ENCODE measurements around the gene EIF3B. TPM values are rescaled to one million over a fixed set of nuclear protein-coding genes. Genes with fewer than 3 reads are reported as not detected.

The EIF3B gene
- polyA plus RNA-seq, 3 donors from 2014 or later: 79.2 to 114 (median 112) TPM

DNA sequence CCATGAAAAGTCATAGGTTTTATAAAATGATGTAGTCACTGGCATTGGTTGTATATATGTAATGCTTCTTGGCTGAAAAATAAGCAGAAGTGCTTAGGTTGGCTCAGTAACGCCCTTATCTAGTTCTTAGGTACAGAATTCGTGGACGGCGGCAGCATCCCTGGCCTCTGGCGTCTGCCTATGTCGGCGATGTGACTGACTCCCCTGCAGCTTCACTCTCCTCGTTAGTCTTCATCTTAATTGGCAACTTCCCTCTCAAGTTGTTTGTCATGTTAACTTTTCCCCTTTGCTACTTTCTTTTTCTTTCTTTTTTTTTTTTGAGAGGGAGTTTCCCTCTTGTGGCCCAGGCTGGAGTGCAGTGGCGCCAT lies 67.3 kb downstream of the EIF3B start:
- DNase-seq: no peak
- Mint-ChIP-seq H3K27me3 (ENCODE audit: low read depth in 3 of 3) (peaks cover 6 to 14% (median 7%) of the 10 kb centered on the region in 3 donors), H3K4me1 (peaks cover 83 to 86% of the 10 kb centered on the region in 2 donors), H3K27ac (peak overlapping the region in 5 of 6 donors; percentile 50 to 92 (median 83)), H3K9me3 (no peaks in the 10 kb centered on the region), H3K4me3 (peak overlapping the region in 3 of 5 donors; percentile 25 to 40 (median 31)), H3K36me3 (peaks cover 0 to 5% (median 5%) of the 10 kb centered on the region in 3 donors)

DNA sequence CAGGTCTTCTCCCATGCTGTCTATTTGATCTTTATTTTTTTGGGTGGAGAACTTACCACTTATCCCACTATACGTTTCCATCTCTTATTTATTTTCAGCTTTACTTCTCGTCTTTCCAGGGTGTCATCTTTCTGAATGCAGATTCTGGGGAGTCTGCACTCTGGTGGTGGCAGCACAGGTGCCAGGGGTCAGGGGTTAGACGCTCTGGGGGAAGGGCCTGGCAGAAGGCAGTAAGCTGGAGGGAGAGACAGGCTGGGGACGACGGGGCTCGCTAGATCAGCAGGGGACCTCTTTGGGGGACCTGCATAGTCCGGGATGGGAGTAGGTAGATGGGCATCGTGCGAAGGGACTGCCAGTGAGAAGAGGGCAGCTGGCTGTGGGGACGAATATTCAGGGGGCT lies 71.1 kb downstream of the EIF3B start:
- Mint-ChIP-seq H3K9me3 (no peaks in the 10 kb centered on the region), H3K36me3 (peaks cover 1 to 10% (median 4%) of the 10 kb centered on the region in 3 donors), H3K4me1 (peaks cover 81 to 82% of the 10 kb centered on the region in 2 donors), H3K4me3 (peak overlapping the region in 3 of 5 donors; percentile 9 to 34 (median 9)), H3K27me3 (ENCODE audit: low read depth in 3 of 3) (peaks cover 0 to 7% (median 0%) of the 10 kb centered on the region in 3 donors), H3K27ac (peak overlapping the region in 5 of 6 donors; percentile 65 to 87 (median 79))
- no peak for DNase-seq

Other genes with a start within 250 kb of the EIF3B start
- gene MAD1L1, start 121.9 kb upstream of the EIF3B start, polyA plus RNA-seq: 100 to 1,000 TPM in 1 of 3 donors, 10 to 100 TPM in 2; 85.0 to 166 (median 97.0) TPM
- 10 to 100 TPM; 24.5 to 47.2 (median 33.1) TPM for gene MRM2, start 112.6 kb upstream of the EIF3B start, polyA plus RNA-seq
- 10 to 100 TPM; 63.0 to 74.3 (median 67.4) TPM for gene NUDT1, start 112.6 kb upstream of the EIF3B start, polyA plus RNA-seq
- gene SNX8, start 40.4 kb upstream of the EIF3B start, polyA plus RNA-seq: 10 to 100 TPM; 16.3 to 25.0 (median 16.7) TPM
- 100 to 1,000 TPM in 1 of 3 donors, 10 to 100 TPM in 2; 88.9 to 172 (median 93.4) TPM for gene CHST12, start 48.8 kb downstream of the EIF3B start, polyA plus RNA-seq
- gene GRIFIN, start 121.6 kb downstream of the EIF3B start, polyA plus RNA-seq: not detected
- 1 to 10 TPM; 2.2 to 2.6 (median 2.3) TPM for gene LFNG, start 164.9 kb downstream of the EIF3B start, polyA plus RNA-seq
- 10 to 100 TPM; 15.0 to 42.4 (median 19.2) TPM for gene BRAT1, start 200.7 kb downstream of the EIF3B start, polyA plus RNA-seq
- gene IQCE, start 204.2 kb downstream of the EIF3B start, polyA plus RNA-seq: 1 to 10 TPM in 2 of 3 donors, not detected in 1; 1.9 to 4.2 TPM

Data from immature natural killer cell (primary cell).